Activated T-cell treated with anti-CD3 and anti-CD28 coated beads, Interleukin-2, amount 50 U/mL, for 24 hours (primary cell): ENCODE data around the gene GPHN.
"Not testable (repeated sequence)": the region's sequence is repeated elsewhere in the genome, so short reads cannot be mapped to it uniquely, and the experiment has no call there.

Experiments
- DNase-seq: peaks from one replicate; pipeline ENCODE4 v3.0.0-alpha.2; 2020
- H3K27ac Mint-ChIP-seq: 2 replicates; pipeline ENCODE4 v1.8.0; 2020; ENCODE audit warnings: mild to moderate bottlenecking, mixed read lengths
- H3K27me3 Mint-ChIP-seq: 2 replicates; pipeline ENCODE4 v1.8.0; 2020; ENCODE audit warnings: mixed read lengths
- H3K36me3 Mint-ChIP-seq: 2 replicates; pipeline ENCODE4 v1.8.0; 2020; ENCODE audit warnings: low read depth, mixed read lengths
- H3K4me1 Mint-ChIP-seq: 2 replicates; pipeline ENCODE4 v1.8.0; 2020; ENCODE audit warnings: low read depth, mixed read lengths
- H3K4me3 Mint-ChIP-seq: 2 replicates; pipeline ENCODE4 v1.8.0; 2020; ENCODE audit warnings: mild to moderate bottlenecking, moderate library complexity, mixed read lengths
- H3K9me3 Mint-ChIP-seq: 2 replicates; pipeline ENCODE4 v1.8.0; 2020; ENCODE audit warnings: mixed read lengths

GPHN gene

GRCh38 chr14:67045440-67045839 is 537.5 kb downstream of the GPHN start:
- H3K27me3 Mint-ChIP-seq: no peaks in the 10 kb centered on the region
- no peak for DNase-seq
- H3K9me3 Mint-ChIP-seq: peaks cover 9% of the 10 kb centered on the region
- H3K4me1 Mint-ChIP-seq: no peaks in the 10 kb centered on the region
- no peak overlapping the region for H3K27ac Mint-ChIP-seq
- H3K4me3 Mint-ChIP-seq: no peak overlapping the region
- H3K36me3 Mint-ChIP-seq: peaks cover 34% of the 10 kb centered on the region

GRCh38 chr14:67050896-67051295 is 542.9 kb downstream of the GPHN start:
- no peak for DNase-seq
- Mint-ChIP-seq H3K27ac (no peak overlapping the region), H3K4me3 (no peak overlapping the region), H3K9me3 (peaks cover 34% of the 10 kb centered on the region), H3K4me1 (no peaks in the 10 kb centered on the region), H3K27me3 (no peaks in the 10 kb centered on the region), H3K36me3 (peaks cover 35% of the 10 kb centered on the region)

- no peak for DNase-seq
- Mint-ChIP-seq H3K9me3 (peaks cover 24% of the 10 kb centered on the region), H3K4me3 (no peak overlapping the region), H3K36me3 (peaks cover 30% of the 10 kb centered on the region), H3K27ac (no peak overlapping the region), H3K4me1 (no peaks in the 10 kb centered on the region), H3K27me3 (no peaks in the 10 kb centered on the region)
Measured at GRCh38 chr14:67056684-67057083, 548.7 kb downstream of the GPHN start.

DNA sequence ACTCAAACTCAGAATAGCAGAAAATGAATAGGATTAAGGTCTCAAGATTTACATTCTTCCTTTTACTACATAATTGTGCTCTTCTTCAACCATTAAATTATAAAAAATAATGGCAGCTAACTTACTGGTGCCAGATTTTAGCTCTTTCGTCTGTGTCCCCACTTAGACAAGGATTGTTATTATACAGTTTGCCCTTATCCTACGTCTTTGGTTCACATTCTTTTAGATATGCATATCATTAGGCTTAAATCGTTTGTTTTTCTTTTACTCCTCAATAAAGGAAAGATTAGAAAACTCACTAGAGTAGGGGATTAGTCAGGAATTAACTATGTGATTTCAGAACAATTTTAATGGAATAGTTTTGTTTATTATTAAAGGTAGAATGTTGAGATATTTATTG is 551.6 kb downstream of the GPHN start:
- Mint-ChIP-seq H3K27me3 (no peaks in the 10 kb centered on the region), H3K9me3 (peaks cover 7% of the 10 kb centered on the region), H3K27ac (no peak overlapping the region), H3K4me1 (no peaks in the 10 kb centered on the region), H3K36me3 (peaks cover 49% of the 10 kb centered on the region), H3K4me3 (no peak overlapping the region)
- DNase-seq: no peak

DNA sequence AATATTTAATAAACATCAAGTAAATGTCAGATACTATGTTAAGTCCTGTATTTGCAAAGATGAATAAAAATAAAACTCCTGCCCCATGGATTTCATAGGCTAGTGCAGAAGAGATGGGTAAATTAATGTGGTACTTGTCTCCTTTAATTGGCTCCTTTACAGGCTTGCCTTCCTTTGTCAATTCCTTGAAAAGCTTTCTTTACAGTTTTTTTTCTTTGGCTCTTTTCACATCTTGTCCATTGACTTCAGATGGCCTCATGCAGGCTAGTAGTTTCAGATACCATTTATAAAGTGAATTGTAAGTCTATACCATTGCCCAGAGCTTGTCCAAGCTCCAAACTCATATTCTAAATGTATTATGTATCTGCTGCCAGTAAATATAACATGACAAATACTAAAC is 552.6 kb downstream of the GPHN start:
- peaks cover 7% of the 10 kb centered on the region for H3K9me3 Mint-ChIP-seq
- DNase-seq: no peak
- no peak overlapping the region for H3K4me3 Mint-ChIP-seq
- no peak overlapping the region for H3K27ac Mint-ChIP-seq
- no peaks in the 10 kb centered on the region for H3K27me3 Mint-ChIP-seq
- H3K36me3 Mint-ChIP-seq: peaks cover 51% of the 10 kb centered on the region
- H3K4me1 Mint-ChIP-seq: no peaks in the 10 kb centered on the region

- H3K27me3 Mint-ChIP-seq, DNase-seq, H3K4me3 Mint-ChIP-seq, H3K27ac Mint-ChIP-seq, H3K9me3 Mint-ChIP-seq: not testable (repeated sequence)
- Mint-ChIP-seq H3K4me1 (peaks cover 15% of the 10 kb centered on the region), H3K36me3 (peaks cover 44% of the 10 kb centered on the region)
Measured at GRCh38 chr14:67067070-67067814, 559.3 kb downstream of the GPHN start.

GRCh38 chr14:67068251-67068650 is 560.3 kb downstream of the GPHN start:
- no peak for DNase-seq
- H3K9me3 Mint-ChIP-seq: peaks cover 9% of the 10 kb centered on the region
- no peaks in the 10 kb centered on the region for H3K27me3 Mint-ChIP-seq

GRCh38 chr14:67071506-67071905 is 563.6 kb downstream of the GPHN start:
- Mint-ChIP-seq H3K4me1 (peaks cover 12% of the 10 kb centered on the region), H3K27me3 (no peaks in the 10 kb centered on the region), H3K36me3 (peaks cover 19% of the 10 kb centered on the region), H3K27ac (no peak overlapping the region), H3K9me3 (peaks cover 2% of the 10 kb centered on the region), H3K4me3 (no peak overlapping the region)
- no peak for DNase-seq

More at GRCh38 chr14:67068251-67068650, 560.3 kb downstream of the GPHN start:
- Mint-ChIP-seq H3K27ac (no peak overlapping the region), H3K36me3 (peaks cover 35% of the 10 kb centered on the region), H3K4me3 (no peak overlapping the region), H3K4me1 (peaks cover 15% of the 10 kb centered on the region)

DNA sequence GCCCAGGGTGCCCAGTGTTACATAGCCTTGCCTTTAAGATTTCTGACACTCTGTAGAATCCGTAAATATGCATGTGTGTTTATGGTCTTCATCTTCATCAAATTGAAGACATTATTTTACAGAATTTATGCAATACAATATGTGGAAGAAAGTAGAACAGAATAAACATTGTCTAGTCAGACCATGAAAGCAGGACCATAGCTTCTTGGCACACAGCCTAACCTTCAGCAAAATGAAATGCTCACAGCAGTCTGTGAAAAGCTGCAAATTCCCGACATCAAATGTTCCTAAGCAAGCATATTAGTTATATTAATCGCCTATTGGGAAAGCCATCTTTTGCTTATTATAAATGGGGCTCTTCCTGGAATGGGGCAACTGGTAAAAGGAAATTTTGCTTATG is 570.0 kb downstream of the GPHN start:
- Mint-ChIP-seq H3K27me3 (no peaks in the 10 kb centered on the region), H3K27ac (no peak overlapping the region), H3K9me3 (peaks cover 10% of the 10 kb centered on the region), H3K4me3 (no peak overlapping the region), H3K36me3 (peaks cover 21% of the 10 kb centered on the region), H3K4me1 (no peaks in the 10 kb centered on the region)
- DNase-seq: no peak

DNA sequence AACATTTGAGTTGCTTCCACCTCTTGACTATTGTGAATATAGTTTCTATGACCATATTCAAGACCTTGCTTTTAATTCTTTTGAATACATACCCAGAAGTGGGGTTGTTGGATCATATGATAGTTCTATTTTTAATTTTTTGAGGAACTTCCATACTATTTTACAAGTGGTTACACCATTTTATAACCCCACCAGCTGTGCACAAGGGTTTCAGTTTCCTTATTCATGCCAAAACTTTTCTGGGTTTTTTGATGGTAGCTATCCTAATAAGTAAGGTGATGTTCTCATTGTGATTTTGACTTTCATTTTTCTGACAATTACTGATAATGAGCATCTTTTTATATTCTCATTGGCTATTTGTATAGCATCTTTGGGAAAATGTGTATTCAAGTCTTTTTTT is 571.9 kb downstream of the GPHN start:
- no peak for DNase-seq
- peaks cover 23% of the 10 kb centered on the region for H3K36me3 Mint-ChIP-seq
- H3K27me3 Mint-ChIP-seq: no peaks in the 10 kb centered on the region
- peaks cover 11% of the 10 kb centered on the region for H3K9me3 Mint-ChIP-seq
- H3K27ac Mint-ChIP-seq: no peak overlapping the region
- no peak overlapping the region for H3K4me3 Mint-ChIP-seq
- no peaks in the 10 kb centered on the region for H3K4me1 Mint-ChIP-seq

GRCh38 chr14:67108230-67108629 is 600.3 kb downstream of the GPHN start:
- Mint-ChIP-seq H3K27ac (no peak overlapping the region), H3K27me3 (no peaks in the 10 kb centered on the region), H3K9me3 (peaks cover 24% of the 10 kb centered on the region), H3K4me3 (no peak overlapping the region), H3K4me1 (no peaks in the 10 kb centered on the region), H3K36me3 (peaks cover 48% of the 10 kb centered on the region)
- DNase-seq: no peak

- Mint-ChIP-seq H3K27ac (no peak overlapping the region), H3K9me3 (peaks cover 3% of the 10 kb centered on the region), H3K4me1 (no peaks in the 10 kb centered on the region), H3K27me3 (no peaks in the 10 kb centered on the region), H3K4me3 (no peak overlapping the region), H3K36me3 (peaks cover 21% of the 10 kb centered on the region)
- no peak for DNase-seq
Measured at GRCh38 chr14:67111022-67111421, 603.1 kb downstream of the GPHN start.

DNA sequence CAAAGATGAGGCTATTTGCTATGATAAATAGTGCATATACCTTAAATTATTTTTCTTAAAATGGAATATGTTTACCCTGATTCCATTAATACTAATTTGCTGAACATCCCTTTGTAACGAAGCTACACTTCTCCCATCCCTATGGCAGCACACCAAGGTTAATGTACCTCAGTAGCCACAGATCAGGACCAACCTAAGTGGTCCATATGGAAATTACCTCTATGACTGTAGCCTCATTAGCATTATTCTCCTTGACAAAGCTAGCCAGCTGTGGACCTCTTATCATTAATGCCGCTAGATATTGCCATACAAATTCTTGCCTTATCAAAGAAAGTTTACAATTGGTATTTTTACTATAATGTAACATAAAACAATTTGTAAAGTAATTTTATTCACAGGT is 604.4 kb downstream of the GPHN start:
- no peaks in the 10 kb centered on the region for H3K4me1 Mint-ChIP-seq
- no peak for DNase-seq
- H3K27ac Mint-ChIP-seq: no peak overlapping the region
- H3K9me3 Mint-ChIP-seq: no peaks in the 10 kb centered on the region
- H3K4me3 Mint-ChIP-seq: no peak overlapping the region
- peaks cover 14% of the 10 kb centered on the region for H3K36me3 Mint-ChIP-seq
- no peaks in the 10 kb centered on the region for H3K27me3 Mint-ChIP-seq

DNA sequence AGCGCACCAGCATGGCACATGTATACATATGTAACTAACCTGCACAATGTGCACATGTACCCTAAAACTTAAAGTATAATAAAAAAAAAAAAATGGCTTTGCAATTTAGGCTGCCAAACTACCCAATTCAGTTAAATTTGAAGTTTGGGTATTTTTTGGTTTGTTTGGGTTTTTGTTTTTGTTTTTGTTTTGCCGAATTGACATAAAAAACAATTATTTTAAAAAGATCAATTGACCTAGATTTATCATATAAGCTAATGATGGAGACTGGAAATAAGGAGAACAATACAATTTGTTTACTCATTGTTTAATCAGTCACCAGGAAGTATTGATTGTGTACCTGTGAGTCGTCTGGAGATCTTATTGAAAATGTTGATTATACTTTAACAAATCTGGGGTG is 619.2 kb downstream of the GPHN start:
- Mint-ChIP-seq H3K27ac (no peak overlapping the region), H3K36me3 (peaks cover 49% of the 10 kb centered on the region), H3K4me1 (peaks cover 4% of the 10 kb centered on the region), H3K9me3 (peaks cover 4% of the 10 kb centered on the region), H3K4me3 (no peak overlapping the region), H3K27me3 (no peaks in the 10 kb centered on the region)
- no peak for DNase-seq

DNA sequence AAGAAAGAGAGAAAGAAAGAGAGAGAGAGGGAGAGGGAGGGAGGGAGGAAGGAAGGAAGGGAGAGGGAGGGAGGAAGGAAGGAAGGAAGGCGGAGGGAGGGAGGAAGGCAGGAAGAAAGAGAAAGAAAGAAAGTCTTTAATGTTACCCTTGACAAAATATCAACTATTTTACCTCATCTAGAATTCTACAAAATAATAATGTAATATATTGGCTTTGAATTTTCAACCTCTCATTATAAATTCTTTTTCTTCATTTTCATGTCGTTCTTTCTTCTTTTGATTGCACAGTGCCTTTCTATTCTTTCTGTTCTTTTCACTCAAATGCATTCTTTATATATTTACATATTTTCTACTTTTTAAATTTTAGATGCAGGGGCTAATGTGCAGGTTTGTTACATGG is 621.8 kb downstream of the GPHN start:
- peaks cover 34% of the 10 kb centered on the region for H3K36me3 Mint-ChIP-seq
- peaks cover 4% of the 10 kb centered on the region for H3K9me3 Mint-ChIP-seq
- H3K27me3 Mint-ChIP-seq: no peaks in the 10 kb centered on the region
- DNase-seq: no peak
- no peak overlapping the region for H3K4me3 Mint-ChIP-seq
- H3K4me1 Mint-ChIP-seq: peaks cover 26% of the 10 kb centered on the region
- H3K27ac Mint-ChIP-seq: no peak overlapping the region

- Mint-ChIP-seq H3K4me1 (peaks cover 38% of the 10 kb centered on the region), H3K36me3 (peaks cover 29% of the 10 kb centered on the region), H3K4me3 (no peak overlapping the region)
Measured at GRCh38 chr14:67131691-67132090, 623.7 kb downstream of the GPHN start.

More at GRCh38 chr14:67131691-67132090, 623.7 kb downstream of the GPHN start:
- no peak for DNase-seq
- H3K9me3 Mint-ChIP-seq: no peaks in the 10 kb centered on the region
- no peaks in the 10 kb centered on the region for H3K27me3 Mint-ChIP-seq
- H3K27ac Mint-ChIP-seq: no peak overlapping the region
